ENCODE results near the gene YPEL4.

DNA sequence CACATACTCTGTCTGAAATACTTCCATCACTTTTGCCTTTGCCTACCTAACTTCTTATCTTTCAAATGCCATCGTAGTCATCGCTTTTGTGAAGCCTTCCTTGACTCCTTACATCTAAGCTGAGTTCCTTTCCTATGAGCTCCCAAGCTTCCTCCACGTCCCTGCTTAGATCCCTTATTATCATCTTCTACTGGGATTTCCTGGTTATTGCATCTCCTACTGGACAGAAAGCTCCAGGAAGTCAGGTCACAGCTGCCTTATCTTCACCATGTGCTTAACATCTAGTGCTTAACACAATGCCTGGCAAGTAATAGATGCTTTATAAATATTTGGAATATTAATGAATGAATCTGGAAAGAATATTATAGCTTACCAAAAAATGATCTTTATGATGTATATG is 5.9 kb downstream of the YPEL4 start:
- TF ChIP-seq, protein P1, sequence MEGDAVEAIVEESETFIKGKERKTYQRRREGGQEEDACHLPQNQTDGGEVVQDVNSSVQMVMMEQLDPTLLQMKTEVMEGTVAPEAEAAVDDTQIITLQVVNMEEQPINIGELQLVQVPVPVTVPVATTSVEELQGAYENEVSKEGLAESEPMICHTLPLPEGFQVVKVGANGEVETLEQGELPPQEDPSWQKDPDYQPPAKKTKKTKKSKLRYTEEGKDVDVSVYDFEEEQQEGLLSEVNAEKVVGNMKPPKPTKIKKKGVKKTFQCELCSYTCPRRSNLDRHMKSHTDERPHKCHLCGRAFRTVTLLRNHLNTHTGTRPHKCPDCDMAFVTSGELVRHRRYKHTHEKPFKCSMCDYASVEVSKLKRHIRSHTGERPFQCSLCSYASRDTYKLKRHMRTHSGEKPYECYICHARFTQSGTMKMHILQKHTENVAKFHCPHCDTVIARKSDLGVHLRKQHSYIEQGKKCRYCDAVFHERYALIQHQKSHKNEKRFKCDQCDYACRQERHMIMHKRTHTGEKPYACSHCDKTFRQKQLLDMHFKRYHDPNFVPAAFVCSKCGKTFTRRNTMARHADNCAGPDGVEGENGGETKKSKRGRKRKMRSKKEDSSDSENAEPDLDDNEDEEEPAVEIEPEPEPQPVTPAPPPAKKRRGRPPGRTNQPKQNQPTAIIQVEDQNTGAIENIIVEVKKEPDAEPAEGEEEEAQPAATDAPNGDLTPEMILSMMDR (IDR thresholded peaks at IDR 0.05; ENCODE audit: low read depth, low read length) = no peak
- TF ChIP-seq POLR2A (IDR thresholded peaks at IDR 0.05; ENCODE audit: extremely low read depth, insufficient read length) (no peak), MYC (IDR thresholded peaks at IDR 0.05; ENCODE audit: low read depth, low read length) (no peak)
- TF ChIP-seq, protein P2, sequence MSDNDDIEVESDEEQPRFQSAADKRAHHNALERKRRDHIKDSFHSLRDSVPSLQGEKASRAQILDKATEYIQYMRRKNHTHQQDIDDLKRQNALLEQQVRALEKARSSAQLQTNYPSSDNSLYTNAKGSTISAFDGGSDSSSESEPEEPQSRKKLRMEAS (IDR thresholded peaks at IDR 0.05; ENCODE audit: low read depth, low read length) = no peak

Measured in NB4 (cell line).